GM23338 (cell line): ENCODE measurements around the gene IDNK. TPM values are rescaled to one million over a fixed set of nuclear protein-coding genes. Genes with fewer than 3 reads are reported as not detected.

Experiments
- ATAC-seq: fragments of 200-7000 bp; cut with Tn5 transposase; 3 replicates; pipeline ENCODE4 v1.9.1; 2020
- DNase-seq: peaks from one replicate; pipeline ENCODE4 v3.0.0-alpha.2; 2015; ENCODE audit warnings: low spot score
- H2AFZ ChIP-seq: fragments of 200-600 bp; sonication (generic); 2 replicates; pipeline ENCODE4 v1.8.0; 2016; ENCODE audit warnings: antibody characterized with exemption, mild to moderate bottlenecking, moderate library complexity
- H3F3A ChIP-seq: fragments of 200-600 bp; sonication (generic); replicated peaks from 2 replicates; pipeline ENCODE4 v1.8.0; 2017; ENCODE audit warnings: antibody characterized with exemption, mixed run types, low read depth
- H3K27ac ChIP-seq: fragments of 200-600 bp; sonication (generic); 2 replicates; pipeline ENCODE4 v1.6.1; 2016; ENCODE audit warnings: low read depth
- H3K27me3 ChIP-seq: fragments of 200-600 bp; sonication (generic); 2 replicates; pipeline ENCODE4 v1.8.0; 2016; ENCODE audit warnings: mild to moderate bottlenecking, mixed run types, moderate library complexity; ENCODE audit not compliant: insufficient read depth
- H3K36me3 ChIP-seq: fragments of 200-600 bp; sonication (generic); 2 replicates; pipeline ENCODE4 v1.8.0; 2016; ENCODE audit warnings: mild to moderate bottlenecking; ENCODE audit not compliant: insufficient read depth
- H3K4me1 ChIP-seq: fragments of 200-600 bp; sonication (generic); 2 replicates; pipeline ENCODE4 v1.8.0; 2016; ENCODE audit warnings: mild to moderate bottlenecking, moderate library complexity; ENCODE audit not compliant: insufficient read depth
- H3K4me2 ChIP-seq: fragments of 200-600 bp; sonication (generic); 2 replicates; pipeline ENCODE4 v1.7.1; 2017; ENCODE audit warnings: mixed run types
- H3K4me3 ChIP-seq: fragments of 200-600 bp; sonication (generic); 2 replicates; pipeline ENCODE4 v1.6.1; 2016; ENCODE audit warnings: mixed run types
- H3K79me2 ChIP-seq: fragments of 200-600 bp; sonication (generic); replicated peaks from 2 replicates; pipeline ENCODE4 v1.8.0; 2017; ENCODE audit warnings: mild to moderate bottlenecking; ENCODE audit not compliant: insufficient read depth
- H3K9me2 ChIP-seq: fragments of 200-600 bp; sonication (generic); 2 replicates; pipeline ENCODE4 v1.8.0; 2017; ENCODE audit not compliant: insufficient read depth
- H4K20me1 ChIP-seq: fragments of 200-600 bp; sonication (generic); replicated peaks from 2 replicates; pipeline ENCODE4 v1.8.0; 2017; ENCODE audit warnings: mild to moderate bottlenecking; ENCODE audit not compliant: insufficient read depth
- H3K27ac Mint-ChIP-seq: 2 replicates; pipeline ENCODE4 v1.8.0; 2020; ENCODE audit warnings: inconsistent platforms, mild to moderate bottlenecking, moderate library complexity, mixed read lengths
- H3K27me3 Mint-ChIP-seq: 3 replicates; pipeline ENCODE4 v1.8.0; 2022; ENCODE audit warnings: low read depth, mild to moderate bottlenecking, moderate library complexity, mixed read lengths, inconsistent platforms; ENCODE audit not compliant: insufficient read depth, poor library complexity
- H3K36me3 Mint-ChIP-seq: 3 replicates; pipeline ENCODE4 v1.8.0; 2021; ENCODE audit warnings: low read depth, mild to moderate bottlenecking, inconsistent platforms, moderate library complexity, mixed read lengths
- H3K4me1 Mint-ChIP-seq: 3 replicates; pipeline ENCODE4 v1.8.0; 2020; ENCODE audit warnings: mild to moderate bottlenecking, inconsistent platforms, mixed read lengths
- H3K4me3 Mint-ChIP-seq: 3 replicates; pipeline ENCODE4 v1.8.0; 2021; ENCODE audit warnings: moderate library complexity, mild to moderate bottlenecking, inconsistent platforms, mixed read lengths
- H3K9me3 Mint-ChIP-seq: 3 replicates; pipeline ENCODE4 v1.8.0; 2020; ENCODE audit warnings: moderate library complexity, mild to moderate bottlenecking, inconsistent platforms, mixed read lengths
- CREB1 ChIP-seq: fragments of 250-450 bp; sonication (Bioruptor Pico); IDR thresholded peaks from 2 replicates; pipeline ENCODE4 v1.5.0; 2020; ENCODE audit warnings: low read depth, mild to moderate bottlenecking, moderate library complexity
- EZH2 ChIP-seq: fragments of 200-600 bp; sonication (generic); IDR thresholded peaks from one replicate; pipeline ENCODE4 v1.8.0; 2017; ENCODE audit warnings: antibody characterized with exemption, mild to moderate bottlenecking, low read depth; ENCODE audit not compliant: unreplicated experiment
- EZH2phosphoT487 ChIP-seq: fragments of 200-600 bp; sonication (generic); IDR thresholded peaks from one replicate; pipeline ENCODE4 v1.8.1; 2018; ENCODE audit warnings: antibody characterized with exemption; ENCODE audit not compliant: unreplicated experiment
- JUNB ChIP-seq: IDR thresholded peaks from one replicate; pipeline ENCODE4 v1.6.1; 2016; ENCODE audit warnings: antibody characterized with exemption; ENCODE audit not compliant: unreplicated experiment
- NANOG ChIP-seq: IDR thresholded peaks from 2 replicates; pipeline ENCODE4 v1.6.1; 2016; ENCODE audit warnings: antibody characterized with exemption, borderline replicate concordance
- POLR2AphosphoS5 ChIP-seq: IDR thresholded peaks from 2 replicates; pipeline ENCODE4 v1.6.1; 2016; ENCODE audit warnings: antibody characterized with exemption, low read depth
- STAT1 ChIP-seq: IDR thresholded peaks from one replicate; pipeline ENCODE4 v1.6.1; 2016; ENCODE audit warnings: antibody characterized with exemption; ENCODE audit not compliant: unreplicated experiment
- ZNF114 ChIP-seq: fragments of 250-450 bp; sonication (Bioruptor Pico); IDR thresholded peaks from 2 replicates; pipeline ENCODE4 v1.5.0; 2020; ENCODE audit warnings: mild to moderate bottlenecking, moderate library complexity
- ZNF331 ChIP-seq: fragments of 250-450 bp; sonication (Bioruptor Pico); IDR thresholded peaks from 2 replicates; pipeline ENCODE4 v1.5.0; 2020; ENCODE audit warnings: low read depth, mild to moderate bottlenecking, moderate library complexity
- polyA plus RNA-seq: library from polyadenylated mRNA; unstranded; fragments of >200 nt; fragmentation: Nextera tagmentation; extraction: Ambion mirVana; gene quantifications from 2 replicates; pipeline ENCODE4 v1.2.1, GENCODE V29; 2016
- total RNA-seq: library from RNA; depleted of rRNA; stranded (reverse); fragments of >200 nt; shearing (Covaris generic); gene quantifications from 2 replicates; pipeline ENCODE4 v1.2.3, GENCODE V29; 2014
- TF ChIP-seq, protein P1 (sequence below): IDR thresholded peaks from one replicate; pipeline ENCODE4 v1.6.1; 2018; ENCODE audit warnings: antibody characterized with exemption; ENCODE audit not compliant: unreplicated experiment
- TF ChIP-seq, protein P2 (sequence below): fragments of 250-450 bp; sonication (Bioruptor Pico); IDR thresholded peaks from 2 replicates; pipeline ENCODE4 v1.5.0; 2020; ENCODE audit warnings: mild to moderate bottlenecking, moderate library complexity
- TF ChIP-seq, protein P3 (sequence below): IDR thresholded peaks from 2 replicates; pipeline ENCODE4 v1.6.1; 2016; ENCODE audit warnings: antibody characterized with exemption
- TF ChIP-seq, protein P4 (sequence below), 2 experiments: fragments of 200-600 bp in 1 of 2; sonication (generic) in 1 of 2; conservative IDR thresholded peaks; 2 replicates each; pipeline versions ENCODE4 v1.5.1 to v1.6.1; 2016 to 2017; ENCODE audit warnings: antibody characterized with exemption in 2 of 2, low read depth in 2 of 2, mild to moderate bottlenecking in 2 of 2, moderate library complexity in 1 of 2

Gene IDNK
- total and polyA plus RNA-seq, 2 experiments from 2014 or later = 0.21 to 0.94 TPM

DNA sequence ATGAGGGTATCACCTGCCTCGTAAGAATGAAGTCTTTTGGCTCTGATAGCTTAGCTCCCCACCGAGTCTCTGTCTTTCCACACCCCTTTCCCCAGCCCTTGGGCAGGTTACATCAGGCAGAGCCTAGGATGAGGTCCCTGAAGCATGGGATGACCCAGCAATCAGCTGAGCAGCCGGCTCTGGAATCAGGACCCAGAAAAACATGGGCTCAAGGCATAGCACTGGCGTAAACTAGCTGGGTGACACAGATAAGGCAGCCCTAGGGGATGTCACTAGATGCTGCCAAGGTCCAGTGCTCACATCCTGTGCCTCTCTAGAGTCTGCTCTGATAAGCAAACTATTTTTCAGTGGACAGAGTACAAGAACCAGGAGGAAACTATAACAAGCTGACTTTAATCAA lies 26.6 kb downstream of the IDNK start:
- DNase-seq = peak; percentile 45
- H3K27me3 Mint-ChIP-seq = peaks cover 8% of the 10 kb centered on the region
- Histone ChIP-seq H3K27me3 (no peaks in the 10 kb centered on the region), H3K36me3 (peaks cover 7% of the 10 kb centered on the region; the same call in 1 of the 2 replicates), H2AFZ (no peak overlapping the region), H3K79me2 (no peaks in the 10 kb centered on the region; the same call in 1 of the 2 replicates), H3K4me1 (peaks cover 4% of the 10 kb centered on the region; the same call in 1 of the 2 replicates), H3K4me2 (no peak overlapping the region), H3K4me3 (no peak overlapping the region), H3K27ac (peak overlapping the region; percentile 91), H3K9me2 (no peaks in the 10 kb centered on the region), H4K20me1 (no peaks in the 10 kb centered on the region), H3F3A (0 out of 2 replicates have a peak, but pooled peaks cover 6% of the 10 kb centered on the region)
- H3K4me3 Mint-ChIP-seq = no peak overlapping the region
- peak overlapping the region; percentile 95 for H3K27ac Mint-ChIP-seq
- peaks cover 13% of the 10 kb centered on the region; the same call in 2 of the 3 replicates for H3K4me1 Mint-ChIP-seq
- H3K9me3 Mint-ChIP-seq = peaks cover 9% of the 10 kb centered on the region; the same call in 2 of the 3 replicates
- peaks cover 47% of the 10 kb centered on the region for H3K36me3 Mint-ChIP-seq
- peak; percentile 78 for ATAC-seq
- TF ChIP-seq NANOG (no peak), EZH2phosphoT487 (no peak), POLR2AphosphoS5 (no peak), JUNB (no peak), STAT1 (no peak), EZH2 (no peak), CREB1 (CRISPR knock-in tag) (no peak), ZNF331 (no peak), ZNF114 (no peak)
- TF ChIP-seq, protein P1, sequence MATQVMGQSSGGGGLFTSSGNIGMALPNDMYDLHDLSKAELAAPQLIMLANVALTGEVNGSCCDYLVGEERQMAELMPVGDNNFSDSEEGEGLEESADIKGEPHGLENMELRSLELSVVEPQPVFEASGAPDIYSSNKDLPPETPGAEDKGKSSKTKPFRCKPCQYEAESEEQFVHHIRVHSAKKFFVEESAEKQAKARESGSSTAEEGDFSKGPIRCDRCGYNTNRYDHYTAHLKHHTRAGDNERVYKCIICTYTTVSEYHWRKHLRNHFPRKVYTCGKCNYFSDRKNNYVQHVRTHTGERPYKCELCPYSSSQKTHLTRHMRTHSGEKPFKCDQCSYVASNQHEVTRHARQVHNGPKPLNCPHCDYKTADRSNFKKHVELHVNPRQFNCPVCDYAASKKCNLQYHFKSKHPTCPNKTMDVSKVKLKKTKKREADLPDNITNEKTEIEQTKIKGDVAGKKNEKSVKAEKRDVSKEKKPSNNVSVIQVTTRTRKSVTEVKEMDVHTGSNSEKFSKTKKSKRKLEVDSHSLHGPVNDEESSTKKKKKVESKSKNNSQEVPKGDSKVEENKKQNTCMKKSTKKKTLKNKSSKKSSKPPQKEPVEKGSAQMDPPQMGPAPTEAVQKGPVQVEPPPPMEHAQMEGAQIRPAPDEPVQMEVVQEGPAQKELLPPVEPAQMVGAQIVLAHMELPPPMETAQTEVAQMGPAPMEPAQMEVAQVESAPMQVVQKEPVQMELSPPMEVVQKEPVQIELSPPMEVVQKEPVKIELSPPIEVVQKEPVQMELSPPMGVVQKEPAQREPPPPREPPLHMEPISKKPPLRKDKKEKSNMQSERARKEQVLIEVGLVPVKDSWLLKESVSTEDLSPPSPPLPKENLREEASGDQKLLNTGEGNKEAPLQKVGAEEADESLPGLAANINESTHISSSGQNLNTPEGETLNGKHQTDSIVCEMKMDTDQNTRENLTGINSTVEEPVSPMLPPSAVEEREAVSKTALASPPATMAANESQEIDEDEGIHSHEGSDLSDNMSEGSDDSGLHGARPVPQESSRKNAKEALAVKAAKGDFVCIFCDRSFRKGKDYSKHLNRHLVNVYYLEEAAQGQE = no peak
- TF ChIP-seq, protein P2, sequence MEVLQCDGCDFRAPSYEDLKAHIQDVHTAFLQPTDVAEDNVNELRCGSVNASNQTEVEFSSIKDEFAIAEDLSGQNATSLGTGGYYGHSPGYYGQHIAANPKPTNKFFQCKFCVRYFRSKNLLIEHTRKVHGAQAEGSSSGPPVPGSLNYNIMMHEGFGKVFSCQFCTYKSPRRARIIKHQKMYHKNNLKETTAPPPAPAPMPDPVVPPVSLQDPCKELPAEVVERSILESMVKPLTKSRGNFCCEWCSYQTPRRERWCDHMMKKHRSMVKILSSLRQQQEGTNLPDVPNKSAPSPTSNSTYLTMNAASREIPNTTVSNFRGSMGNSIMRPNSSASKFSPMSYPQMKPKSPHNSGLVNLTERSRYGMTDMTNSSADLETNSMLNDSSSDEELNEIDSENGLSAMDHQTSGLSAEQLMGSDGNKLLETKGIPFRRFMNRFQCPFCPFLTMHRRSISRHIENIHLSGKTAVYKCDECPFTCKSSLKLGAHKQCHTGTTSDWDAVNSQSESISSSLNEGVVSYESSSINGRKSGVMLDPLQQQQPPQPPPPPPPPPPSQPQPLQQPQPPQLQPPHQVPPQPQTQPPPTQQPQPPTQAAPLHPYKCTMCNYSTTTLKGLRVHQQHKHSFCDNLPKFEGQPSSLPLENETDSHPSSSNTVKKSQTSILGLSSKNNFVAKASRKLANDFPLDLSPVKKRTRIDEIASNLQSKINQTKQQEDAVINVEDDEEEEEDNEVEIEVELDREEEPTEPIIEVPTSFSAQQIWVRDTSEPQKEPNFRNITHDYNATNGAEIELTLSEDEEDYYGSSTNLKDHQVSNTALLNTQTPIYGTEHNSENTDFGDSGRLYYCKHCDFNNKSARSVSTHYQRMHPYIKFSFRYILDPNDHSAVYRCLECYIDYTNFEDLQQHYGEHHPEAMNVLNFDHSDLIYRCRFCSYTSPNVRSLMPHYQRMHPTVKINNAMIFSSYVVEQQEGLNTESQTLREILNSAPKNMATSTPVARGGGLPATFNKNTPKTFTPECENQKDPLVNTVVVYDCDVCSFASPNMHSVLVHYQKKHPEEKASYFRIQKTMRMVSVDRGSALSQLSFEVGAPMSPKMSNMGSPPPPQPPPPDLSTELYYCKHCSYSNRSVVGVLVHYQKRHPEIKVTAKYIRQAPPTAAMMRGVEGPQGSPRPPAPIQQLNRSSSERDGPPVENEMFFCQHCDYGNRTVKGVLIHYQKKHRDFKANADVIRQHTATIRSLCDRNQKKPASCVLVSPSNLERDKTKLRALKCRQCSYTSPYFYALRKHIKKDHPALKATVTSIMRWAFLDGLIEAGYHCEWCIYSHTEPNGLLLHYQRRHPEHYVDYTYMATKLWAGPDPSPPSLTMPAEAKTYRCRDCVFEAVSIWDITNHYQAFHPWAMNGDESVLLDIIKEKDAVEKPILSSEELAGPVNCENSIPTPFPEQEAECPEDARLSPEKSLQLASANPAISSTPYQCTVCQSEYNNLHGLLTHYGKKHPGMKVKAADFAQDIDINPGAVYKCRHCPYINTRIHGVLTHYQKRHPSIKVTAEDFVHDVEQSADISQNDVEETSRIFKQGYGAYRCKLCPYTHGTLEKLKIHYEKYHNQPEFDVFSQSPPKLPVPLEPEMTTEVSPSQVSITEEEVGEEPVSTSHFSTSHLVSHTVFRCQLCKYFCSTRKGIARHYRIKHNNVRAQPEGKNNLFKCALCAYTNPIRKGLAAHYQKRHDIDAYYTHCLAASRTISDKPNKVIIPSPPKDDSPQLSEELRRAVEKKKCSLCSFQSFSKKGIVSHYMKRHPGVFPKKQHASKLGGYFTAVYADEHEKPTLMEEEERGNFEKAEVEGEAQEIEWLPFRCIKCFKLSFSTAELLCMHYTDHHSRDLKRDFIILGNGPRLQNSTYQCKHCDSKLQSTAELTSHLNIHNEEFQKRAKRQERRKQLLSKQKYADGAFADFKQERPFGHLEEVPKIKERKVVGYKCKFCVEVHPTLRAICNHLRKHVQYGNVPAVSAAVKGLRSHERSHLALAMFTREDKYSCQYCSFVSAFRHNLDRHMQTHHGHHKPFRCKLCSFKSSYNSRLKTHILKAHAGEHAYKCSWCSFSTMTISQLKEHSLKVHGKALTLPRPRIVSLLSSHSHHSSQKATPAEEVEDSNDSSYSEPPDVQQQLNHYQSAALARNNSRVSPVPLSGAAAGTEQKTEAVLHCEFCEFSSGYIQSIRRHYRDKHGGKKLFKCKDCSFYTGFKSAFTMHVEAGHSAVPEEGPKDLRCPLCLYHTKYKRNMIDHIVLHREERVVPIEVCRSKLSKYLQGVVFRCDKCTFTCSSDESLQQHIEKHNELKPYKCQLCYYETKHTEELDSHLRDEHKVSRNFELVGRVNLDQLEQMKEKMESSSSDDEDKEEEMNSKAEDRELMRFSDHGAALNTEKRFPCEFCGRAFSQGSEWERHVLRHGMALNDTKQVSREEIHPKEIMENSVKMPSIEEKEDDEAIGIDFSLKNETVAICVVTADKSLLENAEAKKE = no peak
- TF ChIP-seq, protein P3, sequence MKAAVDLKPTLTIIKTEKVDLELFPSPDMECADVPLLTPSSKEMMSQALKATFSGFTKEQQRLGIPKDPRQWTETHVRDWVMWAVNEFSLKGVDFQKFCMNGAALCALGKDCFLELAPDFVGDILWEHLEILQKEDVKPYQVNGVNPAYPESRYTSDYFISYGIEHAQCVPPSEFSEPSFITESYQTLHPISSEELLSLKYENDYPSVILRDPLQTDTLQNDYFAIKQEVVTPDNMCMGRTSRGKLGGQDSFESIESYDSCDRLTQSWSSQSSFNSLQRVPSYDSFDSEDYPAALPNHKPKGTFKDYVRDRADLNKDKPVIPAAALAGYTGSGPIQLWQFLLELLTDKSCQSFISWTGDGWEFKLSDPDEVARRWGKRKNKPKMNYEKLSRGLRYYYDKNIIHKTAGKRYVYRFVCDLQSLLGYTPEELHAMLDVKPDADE = no peak
- TF ChIP-seq, protein P4, sequence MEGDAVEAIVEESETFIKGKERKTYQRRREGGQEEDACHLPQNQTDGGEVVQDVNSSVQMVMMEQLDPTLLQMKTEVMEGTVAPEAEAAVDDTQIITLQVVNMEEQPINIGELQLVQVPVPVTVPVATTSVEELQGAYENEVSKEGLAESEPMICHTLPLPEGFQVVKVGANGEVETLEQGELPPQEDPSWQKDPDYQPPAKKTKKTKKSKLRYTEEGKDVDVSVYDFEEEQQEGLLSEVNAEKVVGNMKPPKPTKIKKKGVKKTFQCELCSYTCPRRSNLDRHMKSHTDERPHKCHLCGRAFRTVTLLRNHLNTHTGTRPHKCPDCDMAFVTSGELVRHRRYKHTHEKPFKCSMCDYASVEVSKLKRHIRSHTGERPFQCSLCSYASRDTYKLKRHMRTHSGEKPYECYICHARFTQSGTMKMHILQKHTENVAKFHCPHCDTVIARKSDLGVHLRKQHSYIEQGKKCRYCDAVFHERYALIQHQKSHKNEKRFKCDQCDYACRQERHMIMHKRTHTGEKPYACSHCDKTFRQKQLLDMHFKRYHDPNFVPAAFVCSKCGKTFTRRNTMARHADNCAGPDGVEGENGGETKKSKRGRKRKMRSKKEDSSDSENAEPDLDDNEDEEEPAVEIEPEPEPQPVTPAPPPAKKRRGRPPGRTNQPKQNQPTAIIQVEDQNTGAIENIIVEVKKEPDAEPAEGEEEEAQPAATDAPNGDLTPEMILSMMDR (conservative IDR thresholded peaks at IDR 0.05; ENCODE audit: low read depth in 2 of 2) = no peak
